ENCODE measurements around the gene UCHL5. TPM values are rescaled to one million over a fixed set of nuclear protein-coding genes. Genes with fewer than 3 reads are reported as not detected.

The UCHL5 gene
- total RNA-seq, 4 donors from 2014 or later, result 23.7 to 63.2 (median 35.4) TPM

DNA sequence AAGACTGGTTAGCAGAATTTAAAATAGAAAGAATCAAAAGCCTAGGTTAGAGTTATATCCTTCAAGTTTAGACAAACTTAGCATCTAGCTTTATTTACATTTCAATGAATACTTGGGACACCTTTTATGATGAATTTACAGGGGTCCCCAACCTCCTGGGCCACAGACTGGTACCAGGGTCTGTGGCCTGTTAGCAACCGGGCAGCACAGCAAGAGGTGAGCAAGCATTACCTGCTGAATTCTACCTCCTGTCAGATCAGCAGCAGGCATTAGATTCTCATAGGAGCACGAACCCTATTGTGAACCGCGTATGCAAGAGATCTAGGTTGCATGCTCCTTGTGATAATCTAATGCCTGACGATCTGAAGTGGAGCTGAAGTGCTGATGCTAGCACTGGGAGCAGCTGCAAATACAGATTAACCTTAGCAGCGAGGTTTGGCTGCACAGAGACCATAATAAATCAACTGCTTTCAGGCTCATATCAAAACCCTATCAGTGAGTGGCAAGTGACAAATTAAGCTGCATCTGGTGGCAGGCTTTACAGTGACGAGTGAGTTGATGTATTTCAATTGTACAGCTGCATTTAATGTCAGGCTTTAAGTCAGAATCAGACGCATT lies 82.0 kb downstream of the UCHL5 start:
- H3K4me3 ChIP-seq, result no peak overlapping the region
- TF ChIP-seq POLR2A (IDR thresholded peaks at IDR 0.05) (no peak), EP300 (IDR thresholded peaks at IDR 0.05) (no peak), POLR2AphosphoS5 (IDR thresholded peaks at IDR 0.05) (no peak)
- TF ChIP-seq, protein P1, sequence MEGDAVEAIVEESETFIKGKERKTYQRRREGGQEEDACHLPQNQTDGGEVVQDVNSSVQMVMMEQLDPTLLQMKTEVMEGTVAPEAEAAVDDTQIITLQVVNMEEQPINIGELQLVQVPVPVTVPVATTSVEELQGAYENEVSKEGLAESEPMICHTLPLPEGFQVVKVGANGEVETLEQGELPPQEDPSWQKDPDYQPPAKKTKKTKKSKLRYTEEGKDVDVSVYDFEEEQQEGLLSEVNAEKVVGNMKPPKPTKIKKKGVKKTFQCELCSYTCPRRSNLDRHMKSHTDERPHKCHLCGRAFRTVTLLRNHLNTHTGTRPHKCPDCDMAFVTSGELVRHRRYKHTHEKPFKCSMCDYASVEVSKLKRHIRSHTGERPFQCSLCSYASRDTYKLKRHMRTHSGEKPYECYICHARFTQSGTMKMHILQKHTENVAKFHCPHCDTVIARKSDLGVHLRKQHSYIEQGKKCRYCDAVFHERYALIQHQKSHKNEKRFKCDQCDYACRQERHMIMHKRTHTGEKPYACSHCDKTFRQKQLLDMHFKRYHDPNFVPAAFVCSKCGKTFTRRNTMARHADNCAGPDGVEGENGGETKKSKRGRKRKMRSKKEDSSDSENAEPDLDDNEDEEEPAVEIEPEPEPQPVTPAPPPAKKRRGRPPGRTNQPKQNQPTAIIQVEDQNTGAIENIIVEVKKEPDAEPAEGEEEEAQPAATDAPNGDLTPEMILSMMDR (IDR thresholded peaks at IDR 0.05), result no peak
- H3K4me1 ChIP-seq, result no peaks in the 10 kb centered on the region
- no peak for DNase-seq (ENCODE audit: low spot score in 2 of 2)
- 77% methylated on average over 8 of the region's 8 CpGs for WGBS
- H3K27ac ChIP-seq, result no peak overlapping the region
- H3K27me3 ChIP-seq, result no peaks in the 10 kb centered on the region
- H3K36me3 ChIP-seq, result no peaks in the 10 kb centered on the region
- no peaks in the 10 kb centered on the region for H3K9me3 ChIP-seq

DNA sequence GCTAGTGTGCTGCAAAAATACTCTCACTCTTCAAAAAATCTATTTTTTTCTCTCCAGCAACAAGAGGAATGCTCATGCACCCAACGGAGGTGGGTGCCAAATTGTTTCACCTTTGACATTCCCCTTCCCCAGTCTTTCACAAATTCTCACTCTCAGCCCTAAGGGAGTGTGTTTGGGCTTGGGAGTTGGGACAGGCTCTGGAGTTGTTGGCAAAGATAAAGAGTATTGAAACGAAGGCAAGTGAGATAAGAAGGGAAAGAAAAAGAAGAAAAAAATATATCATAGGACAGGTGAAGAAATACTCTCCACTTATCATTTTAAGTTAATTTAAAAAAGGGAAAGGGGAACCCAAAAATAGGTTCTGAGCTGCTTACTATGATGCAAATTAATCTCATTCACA lies 82.6 kb downstream of the UCHL5 start:
- WGBS, result 32% methylated on average over 2 of the region's 2 CpGs
- Histone ChIP-seq H3K27me3 (no peaks in the 10 kb centered on the region), H3K4me3 (no peak overlapping the region), H3K36me3 (no peaks in the 10 kb centered on the region), H3K4me1 (no peaks in the 10 kb centered on the region), H3K9me3 (no peaks in the 10 kb centered on the region), H3K27ac (no peak overlapping the region)
- DNase-seq (ENCODE audit: low spot score in 2 of 2), result no peak
- TF ChIP-seq, protein P1 (IDR thresholded peaks at IDR 0.05), result no peak
- TF ChIP-seq POLR2A (IDR thresholded peaks at IDR 0.05) (no peak), EP300 (IDR thresholded peaks at IDR 0.05) (no peak), POLR2AphosphoS5 (IDR thresholded peaks at IDR 0.05) (no peak)

DNA sequence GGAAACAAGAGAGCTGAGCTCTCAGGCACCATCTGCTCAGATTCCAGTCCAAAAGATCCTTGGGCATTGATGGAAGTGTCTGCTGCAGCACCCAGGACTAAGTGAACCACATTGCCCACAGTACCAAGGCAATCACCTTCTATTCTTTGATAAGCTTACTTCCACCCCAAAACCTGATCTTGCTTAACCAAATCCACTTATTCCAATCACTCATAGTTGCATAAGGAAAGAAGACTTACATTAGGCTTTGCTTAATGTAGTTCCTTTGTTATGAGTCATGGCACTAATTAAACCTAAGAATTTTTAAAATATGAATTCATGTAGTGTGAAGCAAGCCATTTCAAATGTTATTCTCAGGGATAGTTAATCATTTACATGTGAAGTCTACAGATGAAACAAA lies 84.5 kb downstream of the UCHL5 start:
- H3K4me3 ChIP-seq, result no peak overlapping the region
- H3K36me3 ChIP-seq, result no peaks in the 10 kb centered on the region
- no peak for DNase-seq (ENCODE audit: low spot score in 2 of 2)
- TF ChIP-seq, protein P1 (IDR thresholded peaks at IDR 0.05), result no peak
- TF ChIP-seq EP300 (IDR thresholded peaks at IDR 0.05) (no peak), POLR2AphosphoS5 (IDR thresholded peaks at IDR 0.05) (no peak), POLR2A (IDR thresholded peaks at IDR 0.05) (no peak)
- H3K27ac ChIP-seq, result no peak overlapping the region
- H3K27me3 ChIP-seq, result no peaks in the 10 kb centered on the region
- H3K4me1 ChIP-seq, result no peaks in the 10 kb centered on the region
- H3K9me3 ChIP-seq, result no peaks in the 10 kb centered on the region

DNA sequence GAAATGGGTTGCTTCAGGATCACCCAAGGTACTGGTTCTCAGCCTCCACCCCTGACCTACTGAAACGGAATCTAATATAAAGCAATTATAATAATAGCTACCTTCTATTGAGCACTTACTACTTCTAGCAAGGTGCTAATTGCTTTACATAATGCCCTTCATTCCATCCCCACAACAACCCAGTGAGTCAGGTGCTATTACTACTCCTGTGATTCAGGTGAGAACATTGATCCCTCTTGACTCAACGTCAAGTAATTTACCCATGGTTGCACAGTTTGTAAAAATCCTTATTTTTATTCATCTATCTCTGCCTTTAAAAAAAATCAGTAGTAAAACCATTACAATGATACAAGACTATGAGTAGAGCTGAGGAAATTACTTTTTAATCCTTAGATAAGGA lies 85.2 kb downstream of the UCHL5 start:
- H3K36me3 ChIP-seq, result no peaks in the 10 kb centered on the region
- H3K9me3 ChIP-seq, result no peaks in the 10 kb centered on the region
- TF ChIP-seq POLR2AphosphoS5 (IDR thresholded peaks at IDR 0.05) (no peak), EP300 (IDR thresholded peaks at IDR 0.05) (no peak), POLR2A (IDR thresholded peaks at IDR 0.05) (no peak)
- TF ChIP-seq, protein P1 (IDR thresholded peaks at IDR 0.05), result no peak
- H3K27ac ChIP-seq, result no peak overlapping the region
- H3K4me3 ChIP-seq, result no peak overlapping the region
- no peaks in the 10 kb centered on the region for H3K27me3 ChIP-seq
- H3K4me1 ChIP-seq, result no peaks in the 10 kb centered on the region
- DNase-seq (ENCODE audit: low spot score in 2 of 2), result no peak
- WGBS, result 87% methylated on average over 2 of the region's 2 CpGs

DNA sequence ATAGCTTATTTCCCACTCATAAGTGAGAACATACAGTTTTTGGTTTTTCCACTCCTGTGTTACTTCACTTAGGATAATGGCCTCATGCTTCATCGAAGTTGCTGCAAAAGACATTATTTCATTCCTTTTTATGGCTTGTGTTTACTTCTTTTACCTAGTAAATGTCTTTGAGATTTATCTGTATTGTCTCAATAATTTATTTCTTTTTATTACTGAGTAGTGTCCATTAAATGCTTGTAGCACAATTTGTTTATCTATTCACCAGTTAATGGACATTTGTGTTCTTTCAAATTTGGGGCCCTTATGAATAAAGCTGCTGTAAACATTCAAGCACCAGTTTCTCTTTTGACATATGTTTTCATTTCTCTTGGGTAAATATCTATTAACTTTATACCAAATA lies 86.0 kb downstream of the UCHL5 start:
- H3K27me3 ChIP-seq, result no peaks in the 10 kb centered on the region
- H3K9me3 ChIP-seq, result no peaks in the 10 kb centered on the region
- H3K27ac ChIP-seq, result no peak overlapping the region
- no peaks in the 10 kb centered on the region for H3K36me3 ChIP-seq
- H3K4me1 ChIP-seq, result no peaks in the 10 kb centered on the region
- H3K4me3 ChIP-seq, result no peak overlapping the region
- WGBS, result 83% methylated on average over 1 of the region's 1 CpG
- TF ChIP-seq POLR2A (IDR thresholded peaks at IDR 0.05), result no peak
- TF ChIP-seq, protein P1 (IDR thresholded peaks at IDR 0.05), result no peak
- TF ChIP-seq EP300 (IDR thresholded peaks at IDR 0.05), result no peak
- no peak for TF ChIP-seq POLR2AphosphoS5 (IDR thresholded peaks at IDR 0.05)
- DNase-seq (ENCODE audit: low spot score in 2 of 2), result no peak

Data from suprapubic skin (tissue), 4 donors.